IMR-90 (cell line): Measurements from ENCODE around the gene OGA. TPM values are rescaled to one million over a fixed set of nuclear protein-coding genes. Genes with fewer than 3 reads are reported as not detected.

Experiments
- ATAC-seq: fragments of 200-7000 bp; cut with Tn5 transposase; 2 replicates; pipeline ENCODE4 v1.9.1; 2020; ENCODE audit warnings: low read depth, mild to moderate bottlenecking, moderate library complexity
- BruUV-seq: library from RNA; stranded (reverse); fragments of 400-500 nt; replicated peaks from 2 replicates; lab custom pipeline; 2021; lab: Mats Ljungman, UMichigan
- CTCF ChIA-PET: fragments of 300-600 bp; formaldehyde crosslinking; extraction: SDS; loops from one replicate; lab custom pipeline; 2021; ENCODE audit warnings: antibody characterized with exemption; lab: Yijun Ruan, JAX
- POLR2A ChIA-PET: fragments of 300-600 bp; sonication (Branson Sonifier 250); formaldehyde crosslinking; loops from one replicate; lab custom pipeline; 2022; ENCODE audit warnings: antibody characterized with exemption; ENCODE audit not compliant: unreplicated experiment; lab: Charles Lee
- DNase-seq: peaks from one replicate; pipeline ENCODE4 v3.0.0; 2013
- H2AFZ ChIP-seq: replicated peaks from 2 replicates; pipeline ENCODE3; 2013; ENCODE audit warnings: low read length, mild to moderate bottlenecking; ENCODE audit not compliant: poor library complexity
- H2AK5ac ChIP-seq: 2 replicates; pipeline ENCODE4 v1.6.1; 2013; ENCODE audit warnings: low read depth, low read length, inconsistent platforms
- H2AK9ac ChIP-seq: replicated peaks from 2 replicates; pipeline ENCODE3; 2013; ENCODE audit warnings: mild to moderate bottlenecking, low read depth, low read length, moderate library complexity; ENCODE audit not compliant: poor library complexity
- H2BK120ac ChIP-seq: 2 replicates; pipeline ENCODE4 v1.6.1; 2013; ENCODE audit warnings: low read depth, low read length, inconsistent platforms
- H2BK15ac ChIP-seq: 3 replicates; pipeline ENCODE4 v1.6.1; 2013; ENCODE audit warnings: low read depth, low read length, inconsistent platforms
- H2BK20ac ChIP-seq: 2 replicates; pipeline ENCODE4 v1.6.1; 2013; ENCODE audit warnings: low read depth, mild to moderate bottlenecking, inconsistent platforms, low read length, moderate library complexity
- H2BK5ac ChIP-seq: 2 replicates; pipeline ENCODE4 v1.6.1; 2013; ENCODE audit warnings: mild to moderate bottlenecking, low read depth, low read length, inconsistent platforms; ENCODE audit not compliant: poor library complexity, severe bottlenecking
- H3K14ac ChIP-seq: replicated peaks from 2 replicates; pipeline ENCODE4 v1.6.1; 2013; ENCODE audit warnings: low read depth, low read length, inconsistent platforms
- H3K18ac ChIP-seq: 2 replicates; pipeline ENCODE4 v1.6.1; 2013; ENCODE audit warnings: low read depth, low read length, control low read depth
- H3K23ac ChIP-seq: 2 replicates; pipeline ENCODE4 v1.6.1; 2013; ENCODE audit warnings: low read depth, low read length, inconsistent platforms
- H3K27ac ChIP-seq: 2 replicates; pipeline ENCODE4 v1.5.1; 2013; ENCODE audit warnings: mild to moderate bottlenecking, control low read depth, low read length; ENCODE audit not compliant: insufficient read depth
- H3K27me3 ChIP-seq: 2 replicates; pipeline ENCODE4 v1.6.1; 2013; ENCODE audit warnings: low read length; ENCODE audit not compliant: control insufficient read depth, insufficient read depth
- H3K36me3 ChIP-seq: 2 replicates; pipeline ENCODE4 v1.6.1; 2013; ENCODE audit warnings: low read length, mixed read lengths; ENCODE audit not compliant: control insufficient read depth, insufficient read depth
- H3K4ac ChIP-seq: 2 replicates; pipeline ENCODE4 v1.6.1; 2013; ENCODE audit warnings: low read depth, low read length, inconsistent platforms
- H3K4me1 ChIP-seq: 2 replicates; pipeline ENCODE4 v1.6.1; 2013; ENCODE audit warnings: low read length, mixed read lengths; ENCODE audit not compliant: control insufficient read depth, insufficient read depth
- H3K4me2 ChIP-seq: 2 replicates; pipeline ENCODE4 v1.6.1; 2013; ENCODE audit warnings: low read depth, mild to moderate bottlenecking, control low read depth, low read length, moderate library complexity
- H3K4me3 ChIP-seq: 2 replicates; pipeline ENCODE4 v1.5.1; 2013; ENCODE audit warnings: low read depth, mild to moderate bottlenecking, control low read depth, low read length, moderate library complexity; ENCODE audit not compliant: insufficient read depth
- H3K56ac ChIP-seq: 2 replicates; pipeline ENCODE4 v1.6.1; 2013; ENCODE audit warnings: low read length, inconsistent platforms; ENCODE audit not compliant: insufficient read depth; ENCODE audit errors: extremely low read depth
- H3K79me1 ChIP-seq, 2 experiments: 2 replicates each; pipeline ENCODE4 v1.6.1; 2013; ENCODE audit warnings: low read length in 2 of 2, inconsistent platforms in 1 of 2, low read depth in 1 of 2
- H3K9ac ChIP-seq: 2 replicates; pipeline ENCODE4 v1.6.1; 2013; ENCODE audit warnings: low read depth, low read length, control low read depth
- H3K9me1 ChIP-seq: 2 replicates; pipeline ENCODE4 v1.6.1; 2013; ENCODE audit warnings: low read length, inconsistent platforms; ENCODE audit not compliant: insufficient read depth
- H3K9me3 ChIP-seq: 2 replicates; pipeline ENCODE4 v1.6.1; 2013; ENCODE audit warnings: low read length; ENCODE audit not compliant: control insufficient read depth, insufficient read depth
- H4K20me1 ChIP-seq: 2 replicates; pipeline ENCODE4 v1.6.1; 2013; ENCODE audit warnings: low read length, inconsistent platforms; ENCODE audit not compliant: insufficient read depth
- H4K5ac ChIP-seq: 2 replicates; pipeline ENCODE4 v1.6.1; 2013; ENCODE audit warnings: mild to moderate bottlenecking, low read depth, low read length, control low read depth
- H4K8ac ChIP-seq, 2 experiments: 2 replicates each; pipeline ENCODE4 v1.6.1; 2013; ENCODE audit warnings: low read depth in 2 of 2, low read length in 2 of 2, control low read depth in 1 of 2, inconsistent platforms in 1 of 2
- H4K91ac ChIP-seq: 2 replicates; pipeline ENCODE4 v1.6.1; 2013; ENCODE audit warnings: low read depth, low read length, inconsistent platforms; ENCODE audit not compliant: insufficient read depth
- CHD1 ChIP-seq: IDR thresholded peaks from 2 replicates; pipeline ENCODE4 v1.6.1; 2012; ENCODE audit warnings: low read depth, low read length, improper control_type of control experiment
- FOS ChIP-seq: fragments of 150-350 bp; IDR thresholded peaks from 2 replicates; pipeline ENCODE4 v1.6.1; 2016; ENCODE audit warnings: low read depth, low read length
- MAFK ChIP-seq: IDR thresholded peaks from 2 replicates; pipeline ENCODE4 v1.6.1; 2012; ENCODE audit warnings: low read depth, low read length, improper control_type of control experiment
- MXI1 ChIP-seq: IDR thresholded peaks from 2 replicates; pipeline ENCODE4 v1.6.1; 2012; ENCODE audit warnings: low read depth, mild to moderate bottlenecking, low read length, moderate library complexity, borderline replicate concordance
- POLR2A ChIP-seq: IDR thresholded peaks from 2 replicates; pipeline ENCODE4 v1.6.1; 2012; ENCODE audit warnings: mild to moderate bottlenecking, low read depth, low read length
- RAD21 ChIP-seq: IDR thresholded peaks from 2 replicates; pipeline ENCODE4 v1.6.1; 2012; ENCODE audit warnings: low read length, improper control_type of control experiment
- RCOR1 ChIP-seq: IDR thresholded peaks from 2 replicates; pipeline ENCODE4 v1.6.1; 2012; ENCODE audit warnings: mild to moderate bottlenecking, low read length, improper control_type of control experiment; ENCODE audit not compliant: insufficient replicate concordance
- SMC3 ChIP-seq: fragments of 150-350 bp; IDR thresholded peaks from 2 replicates; pipeline ENCODE4 v1.6.1; 2016; ENCODE audit warnings: low read depth, mild to moderate bottlenecking, antibody characterized with exemption, low read length, moderate library complexity
- WGBS, 2 experiments: methylation state at CpG; one replicate each; pipeline versions ENCODE4 v1.1.5 to v1.1.7; 2013; ENCODE audit warnings: missing lambda C conversion rate in 2 of 2; ENCODE audit not compliant: insufficient read length in 1 of 2; ENCODE audit errors: extremely low coverage in 2 of 2; 5-methylcytosine and 5-hydroxymethylcytosine counted together
- dilution Hi-C: fragments of 300-500 bp; cut with HindIII; formaldehyde crosslinking; loops from one replicate; pipeline ENCODE4 v1.14.3; 2018; ENCODE audit warnings: low sequenced_read_pairs; ENCODE audit not compliant: unreplicated experiment
- in situ Hi-C: fragments of 300-500 bp; cut with MboI; formaldehyde crosslinking; loops from 3 replicates; pipeline ENCODE4 v1.14.3; 2019; ENCODE audit warnings: low sequenced_read_pairs, inconsistent platforms, mixed read lengths
- intact Hi-C: fragments of 100-400 bp; cut with micrococcal nuclease; formaldehyde crosslinking; loops from 2 replicates; pipeline ENCODE4 v1.10.0; 2022
- polyA plus RNA-seq, 3 experiments: library from polyadenylated mRNA; depleted of rRNA; stranded (reverse); fragments of >200 nt; gene quantifications; 2 replicates each; pipeline ENCODE4 v1.2.3, GENCODE V29; 2012; ENCODE audit warnings: low replicate concordance in 1 of 3
- total RNA-seq: library from RNA; depleted of rRNA; stranded (reverse); fragments of >200 nt; gene quantifications from 2 replicates; pipeline ENCODE4 v1.2.3, GENCODE V29; 2012
- TF ChIP-seq, protein P1 (sequence below): conservative IDR thresholded peaks from 2 replicates; pipeline ENCODE4 v1.5.1; 2012; ENCODE audit warnings: mild to moderate bottlenecking, low read depth, low read length, improper control_type of control experiment
- TF ChIP-seq, protein P2 (sequence below): fragments of 150-350 bp; IDR thresholded peaks from 2 replicates; pipeline ENCODE4 v1.6.1; 2016; ENCODE audit warnings: low read depth, mild to moderate bottlenecking, low read length, moderate library complexity, borderline replicate concordance

The OGA gene
- total and polyA plus RNA-seq, 2 of the 4 experiments (the other 2 are of a cell fraction): 42.5 to 62.9 TPM

GRCh38 chr10:101761226-101761625 lies 57.0 kb downstream of the OGA start:
- Histone ChIP-seq H2AK9ac (no peak overlapping the region), H3K27me3 (peaks cover 83% of the 10 kb centered on the region), H2BK20ac (no peak overlapping the region), H3K4me2 (no peak overlapping the region), H2BK5ac (no peak overlapping the region), H2BK120ac (no peak overlapping the region), H3K4me1 (no peaks in the 10 kb centered on the region), H3K4ac (no peak overlapping the region), H3K14ac (no peak overlapping the region), H4K91ac (no peak overlapping the region), H3K23ac (no peak overlapping the region), H3K56ac (no peak overlapping the region), H3K9me1 (no peaks in the 10 kb centered on the region; the same call in 1 of the 2 replicates), H3K9ac (no peak overlapping the region), H4K8ac (no peak overlapping the region), H4K5ac (no peak overlapping the region), H3K27ac (no peak overlapping the region), H3K18ac (no peak overlapping the region), H3K4me3 (no peak overlapping the region), H3K36me3 (no peaks in the 10 kb centered on the region), H2AFZ (no peak overlapping the region), H3K79me1 (no peaks in the 10 kb centered on the region), H3K9me3 (no peaks in the 10 kb centered on the region; the same call in 1 of the 2 replicates), H2AK5ac (no peak overlapping the region), H4K20me1 (no peaks in the 10 kb centered on the region), H2BK15ac (no peak overlapping the region)
- ATAC-seq (no peak), DNase-seq (no peak)
- ChIA-PET CTCF (no interaction called here), POLR2A (no interaction called here)
- dilution Hi-C loops: no loop called here
- no CpG with 5 or more reads among the region's 9 CpGs for WGBS, 2 experiments
- TF ChIP-seq SMC3 (no peak), MXI1 (no peak), POLR2A (no peak), CHD1 (no peak), FOS (no peak), MAFK (no peak), RAD21 (no peak), RCOR1 (no peak)
- TF ChIP-seq, protein P1, sequence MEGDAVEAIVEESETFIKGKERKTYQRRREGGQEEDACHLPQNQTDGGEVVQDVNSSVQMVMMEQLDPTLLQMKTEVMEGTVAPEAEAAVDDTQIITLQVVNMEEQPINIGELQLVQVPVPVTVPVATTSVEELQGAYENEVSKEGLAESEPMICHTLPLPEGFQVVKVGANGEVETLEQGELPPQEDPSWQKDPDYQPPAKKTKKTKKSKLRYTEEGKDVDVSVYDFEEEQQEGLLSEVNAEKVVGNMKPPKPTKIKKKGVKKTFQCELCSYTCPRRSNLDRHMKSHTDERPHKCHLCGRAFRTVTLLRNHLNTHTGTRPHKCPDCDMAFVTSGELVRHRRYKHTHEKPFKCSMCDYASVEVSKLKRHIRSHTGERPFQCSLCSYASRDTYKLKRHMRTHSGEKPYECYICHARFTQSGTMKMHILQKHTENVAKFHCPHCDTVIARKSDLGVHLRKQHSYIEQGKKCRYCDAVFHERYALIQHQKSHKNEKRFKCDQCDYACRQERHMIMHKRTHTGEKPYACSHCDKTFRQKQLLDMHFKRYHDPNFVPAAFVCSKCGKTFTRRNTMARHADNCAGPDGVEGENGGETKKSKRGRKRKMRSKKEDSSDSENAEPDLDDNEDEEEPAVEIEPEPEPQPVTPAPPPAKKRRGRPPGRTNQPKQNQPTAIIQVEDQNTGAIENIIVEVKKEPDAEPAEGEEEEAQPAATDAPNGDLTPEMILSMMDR: no peak
- TF ChIP-seq, protein P2, sequence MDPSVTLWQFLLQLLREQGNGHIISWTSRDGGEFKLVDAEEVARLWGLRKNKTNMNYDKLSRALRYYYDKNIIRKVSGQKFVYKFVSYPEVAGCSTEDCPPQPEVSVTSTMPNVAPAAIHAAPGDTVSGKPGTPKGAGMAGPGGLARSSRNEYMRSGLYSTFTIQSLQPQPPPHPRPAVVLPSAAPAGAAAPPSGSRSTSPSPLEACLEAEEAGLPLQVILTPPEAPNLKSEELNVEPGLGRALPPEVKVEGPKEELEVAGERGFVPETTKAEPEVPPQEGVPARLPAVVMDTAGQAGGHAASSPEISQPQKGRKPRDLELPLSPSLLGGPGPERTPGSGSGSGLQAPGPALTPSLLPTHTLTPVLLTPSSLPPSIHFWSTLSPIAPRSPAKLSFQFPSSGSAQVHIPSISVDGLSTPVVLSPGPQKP: no peak
- in situ Hi-C loops: no loop called here
- intact Hi-C loops: no loop called here
- BruUV-seq: no TSS peak
